Activated CD8-positive, alpha-beta memory T cell treated with anti-CD3 and anti-CD28 coated beads for 36 hours (primary cell): ENCODE results near the gene BLVRA. TPM values are rescaled to one million over a fixed set of nuclear protein-coding genes. Genes with fewer than 3 reads are reported as not detected.
"Not testable (repeated sequence)": the region's sequence is repeated elsewhere in the genome, so short reads cannot be mapped to it uniquely, and the experiment has no call there.

Source experiments
- CTCF ChIA-PET: fragments of 350-600 bp; sonication (Branson Sonifier 250); formaldehyde crosslinking; loops from one replicate; lab custom pipeline; 2021; ENCODE audit warnings: antibody characterized with exemption; lab: Charles Lee
- POLR2A ChIA-PET: fragments of 350-600 bp; sonication (Branson Sonifier 250); formaldehyde crosslinking; loops from one replicate; lab custom pipeline; 2021; ENCODE audit warnings: antibody characterized with exemption; lab: Charles Lee
- total RNA-seq, 2 experiments: library from RNA; stranded (reverse); gene quantifications; one replicate each; pipeline ENCODE4 v1.2.3, GENCODE V29; 2021

Gene BLVRA
- total RNA-seq, 2 experiments from 2014 or later: 32.9 to 34.0 TPM

GRCh38 chr7:43761938-43762692 is 3.6 kb downstream of the BLVRA start:
- POLR2A ChIA-PET: no interaction called here
- CTCF ChIA-PET: interaction anchor here (1.1 kb wide), 1 partner anchor 76 kb away, joined by 3 read pairs; no protein-coding TSS in a partner anchor

GRCh38 chr7:43763183-43763582 is 4.7 kb downstream of the BLVRA start:
- CTCF ChIA-PET: no interaction called here
- POLR2A ChIA-PET: no interaction called here

- ChIA-PET POLR2A (no interaction called here), CTCF (interaction anchor here (0.6 kb wide), 1 partner anchor 44 kb away, joined by 6 read pairs; no protein-coding TSS in a partner anchor)
Observed at GRCh38 chr7:43764039-43764761, 5.7 kb downstream of the BLVRA start.

- ChIA-PET CTCF (interaction anchor here (0.6 to 1.6 kb wide), 2 partner anchors 8 to 43 kb away, joined by 5 to 6 read pairs; no protein-coding TSS in a partner anchor), POLR2A (no interaction called here)
Observed at GRCh38 chr7:43764807-43765491, 6.5 kb downstream of the BLVRA start.

- ChIA-PET CTCF (interaction anchor here (1.8 kb wide), 1 partner anchor 184 kb away, joined by 5 read pairs; the partner anchor contains the start of gene STK17A), POLR2A (no interaction called here)
Observed at GRCh38 chr7:43766564-43766963, 8.1 kb downstream of the BLVRA start.

- ChIA-PET CTCF (interaction anchor here (1.8 kb wide), 1 partner anchor 185 kb away, joined by 5 read pairs; the partner anchor contains the start of gene STK17A), POLR2A (no interaction called here)
Observed at GRCh38 chr7:43767311-43767710, 8.8 kb downstream of the BLVRA start.

- ChIA-PET CTCF (interaction anchor here (0.6 to 1.8 kb wide), 2 partner anchors 99 to 186 kb away, joined by 3 to 5 read pairs; partner anchors contain the start of gene STK17A), POLR2A (no interaction called here)
Observed at GRCh38 chr7:43768201-43768886, 9.9 kb downstream of the BLVRA start.

- POLR2A ChIA-PET: interaction anchor here (0.7 kb wide), 1 partner anchor 299 kb away, joined by 3 read pairs; no protein-coding TSS in a partner anchor
- CTCF ChIA-PET: interaction anchor here (0.6 kb wide), 1 partner anchor 98 kb away, joined by 3 read pairs; no protein-coding TSS in a partner anchor
Observed at GRCh38 chr7:43768887-43769272, 10.4 kb downstream of the BLVRA start.

GRCh38 chr7:43769281-43769680 is 10.8 kb downstream of the BLVRA start:
- ChIA-PET POLR2A (interaction anchor here (0.7 kb wide), 1 partner anchor 299 kb away, joined by 3 read pairs; no protein-coding TSS in a partner anchor), CTCF (no interaction called here)

- ChIA-PET POLR2A (no interaction called here), CTCF (no interaction called here)
Observed at GRCh38 chr7:43769791-43770465, 11.4 kb downstream of the BLVRA start.

GRCh38 chr7:43771128-43771527 is 12.6 kb downstream of the BLVRA start:
- CTCF ChIA-PET: no interaction called here
- POLR2A ChIA-PET: no interaction called here

- POLR2A ChIA-PET: no interaction called here
- CTCF ChIA-PET: no interaction called here
Observed at GRCh38 chr7:43771573-43771972, 13.1 kb downstream of the BLVRA start.

GRCh38 chr7:43773268-43773667 is 14.8 kb downstream of the BLVRA start:
- CTCF ChIA-PET, POLR2A ChIA-PET: not testable (repeated sequence)

- CTCF ChIA-PET, POLR2A ChIA-PET: not testable (repeated sequence)
Observed at GRCh38 chr7:43775255-43775654, 16.8 kb downstream of the BLVRA start.

- CTCF ChIA-PET, POLR2A ChIA-PET: not testable (repeated sequence)
Observed at GRCh38 chr7:43778293-43779044, 20.0 kb downstream of the BLVRA start.

- POLR2A ChIA-PET: no interaction called here
- CTCF ChIA-PET: no interaction called here
Observed at GRCh38 chr7:43779045-43779812, 20.7 kb downstream of the BLVRA start.
